HK-2 (cell line): ENCODE measurements around the gene SHISA7.
"Not testable (repeated sequence)": the region's sequence is repeated elsewhere in the genome, so short reads cannot be mapped to it uniquely, and the experiment has no call there.

ENCODE experiments used
- DNase-seq: peaks from one replicate; pipeline ENCODE4 v3.0.0-alpha.2; 2018; ENCODE audit not compliant: unreplicated experiment

The SHISA7 gene

GRCh38 chr19:55463583-55464031 lies 20.5 kb upstream of the SHISA7 start:
- DNase-seq: no peak

- no peak for DNase-seq
Measured at GRCh38 chr19:55462722-55463121, 19.6 kb upstream of the SHISA7 start.

- DNase-seq: no peak
Measured at GRCh38 chr19:55461974-55462626, 19.0 kb upstream of the SHISA7 start.

GRCh38 chr19:55461259-55461973 lies 18.3 kb upstream of the SHISA7 start, which contains the start of gene ISOC2:
Gene ISOC2, minus strand, starts transcription at chr19:55461642. Its CDS starts 5,156 bp downstream, at chr19:55456486.
- DNase-seq: peak; percentile 100

GRCh38 chr19:55460670-55461258 lies 17.7 kb upstream of the SHISA7 start:
- DNase-seq: peak; percentile 64

GRCh38 chr19:55459950-55460657 lies 17.0 kb upstream of the SHISA7 start:
- DNase-seq: no peak

- DNase-seq: no peak
Measured at GRCh38 chr19:55459551-55459949, 16.4 kb upstream of the SHISA7 start.

GRCh38 chr19:55457683-55458457 lies 14.8 kb upstream of the SHISA7 start:
- no peak for DNase-seq

GRCh38 chr19:55456347-55456746 lies 13.2 kb upstream of the SHISA7 start:
- no peak for DNase-seq

- no peak for DNase-seq
Measured at GRCh38 chr19:55455576-55456235, 12.6 kb upstream of the SHISA7 start.

- DNase-seq: peak; percentile 49
Measured at GRCh38 chr19:55454787-55455243, 11.7 kb upstream of the SHISA7 start.

GRCh38 chr19:55453511-55454260 lies 10.6 kb upstream of the SHISA7 start:
- no peak for DNase-seq

GRCh38 chr19:55452749-55453346 lies 9.7 kb upstream of the SHISA7 start:
- DNase-seq: no peak

GRCh38 chr19:55451965-55452748 lies 9.1 kb upstream of the SHISA7 start:
- DNase-seq: no peak

- DNase-seq: no peak
Measured at GRCh38 chr19:55451163-55451964, 8.3 kb upstream of the SHISA7 start.

- no peak for DNase-seq
Measured at GRCh38 chr19:55449469-55449868, 6.4 kb upstream of the SHISA7 start.

GRCh38 chr19:55448175-55448490 lies 5.0 kb upstream of the SHISA7 start:
- DNase-seq: not testable (repeated sequence)
